K562 (cell line): Measurements from ENCODE around the gene DUSP9. TPM values are rescaled to one million over a fixed set of nuclear protein-coding genes. Genes with fewer than 3 reads are reported as not detected.

ENCODE experiments used
- ATAC-seq: fragments of 200-7000 bp; cut with Tn5 transposase; 3 replicates; pipeline ENCODE4 v1.9.1; 2020; ENCODE audit warnings: moderate library complexity
- BruUV-seq: library from RNA; stranded (reverse); fragments of 400-500 nt; replicated peaks from 2 replicates; lab custom pipeline; 2021; lab: Mats Ljungman, UMichigan
- CTCF ChIA-PET: fragments of 300-600 bp; formaldehyde crosslinking; extraction: SDS; loops from one replicate; lab custom pipeline; 2021; ENCODE audit warnings: low intra/inter-chr PET ratio; lab: Yijun Ruan, JAX
- POLR2A ChIA-PET: fragments of 300-600, 350-650 bp; sonication (Branson Sonifier 250); formaldehyde crosslinking; extraction: SDS; loops from one replicate; lab custom pipeline; 2021; ENCODE audit warnings: antibody characterized with exemption, inconsistent platforms; lab: Yijun Ruan, JAX
- DNase-seq, 4 experiments: peaks; one replicate each; pipeline versions ENCODE4 v3.0.0 to v3.0.0-alpha.2; 2011 to 2018; ENCODE audit warnings: low spot score in 3 of 4, mixed read lengths in 3 of 4; ENCODE audit errors: extremely low read depth in 1 of 4
- FAIRE-seq: peaks from 2 replicates; lab custom pipeline; 2011; peaks lifted over from hg19 to GRCh38; lab: Jason Lieb, UNC
- H2AFZ ChIP-seq: 2 replicates; pipeline ENCODE4 v1.6.0; 2011; ENCODE audit warnings: low read depth, low read length, control low read depth, inconsistent platforms
- H3K27ac ChIP-seq: fragments of 200-600 bp; 3 replicates; pipeline ENCODE4 v1.8.0; 2011; ENCODE audit warnings: low read depth, mild to moderate bottlenecking, control low read depth, inconsistent platforms, low read length, moderate library complexity, mixed read lengths; ENCODE audit errors: extremely low read depth
- H3K27me3 ChIP-seq, 2 experiments: fragments of 300-600 bp in 1 of 2; 2 replicates in 1 of 2; 3 replicates in 1 of 2; pipeline versions ENCODE4 v1.6.0 to v1.8.0; 2011; ENCODE audit warnings: inconsistent platforms in 2 of 2, low read length in 2 of 2, mild to moderate bottlenecking in 1 of 2, mixed read lengths in 1 of 2, moderate library complexity in 1 of 2; ENCODE audit not compliant: control insufficient read depth in 2 of 2, insufficient read depth in 2 of 2
- H3K36me3 ChIP-seq: fragments of 300-600 bp; 3 replicates; pipeline ENCODE4 v1.8.0; 2011; ENCODE audit warnings: mild to moderate bottlenecking, low read length, inconsistent platforms; ENCODE audit not compliant: control insufficient read depth, insufficient read depth
- H3K4me1 ChIP-seq, 2 experiments: fragments of 200-600 bp in 1 of 2; replicated peaks in 1 of 2; 2 replicates in 1 of 2; 3 replicates in 1 of 2; pipeline versions ENCODE4 v1.5.1 to v1.8.0; 2011; ENCODE audit warnings: inconsistent platforms in 2 of 2, low read length in 2 of 2, mild to moderate bottlenecking in 1 of 2, mixed read lengths in 1 of 2, moderate library complexity in 1 of 2; ENCODE audit not compliant: control insufficient read depth in 2 of 2, insufficient read depth in 2 of 2
- H3K4me2 ChIP-seq: 2 replicates; pipeline ENCODE4 v1.6.1; 2011; ENCODE audit warnings: low read length, control low read depth, inconsistent platforms, mixed read lengths; ENCODE audit not compliant: insufficient read depth
- H3K4me3 ChIP-seq: fragments of 200-600 bp; sonication (generic), shearing (Covaris generic); 2 replicates; pipeline ENCODE4 v1.5.1; 2016; ENCODE audit warnings: control low read depth, inconsistent platforms
- H3K79me2 ChIP-seq: fragments of 200-600 bp; 3 replicates; pipeline ENCODE4 v1.8.0; 2011; ENCODE audit warnings: low read length, inconsistent platforms; ENCODE audit not compliant: control insufficient read depth, insufficient read depth
- H3K9ac ChIP-seq, 2 experiments: 2 replicates each; pipeline versions ENCODE4 v1.6.0 to v1.6.1; 2011; ENCODE audit warnings: low read depth in 2 of 2, low read length in 2 of 2, control low read depth in 1 of 2, inconsistent platforms in 1 of 2, mild to moderate bottlenecking in 1 of 2, mixed read lengths in 1 of 2; ENCODE audit not compliant: insufficient read depth in 1 of 2
- H3K9me1 ChIP-seq: one replicate; pipeline ENCODE4 v1.6.0; 2011; ENCODE audit warnings: inconsistent platforms, mild to moderate bottlenecking, low read length, moderate library complexity; ENCODE audit not compliant: control insufficient read depth, insufficient read depth
- H3K9me3 ChIP-seq: replicated peaks from 2 replicates; pipeline ENCODE4 v1.5.1; 2011; ENCODE audit warnings: low read depth, low read length, inconsistent platforms; ENCODE audit not compliant: control insufficient read depth, insufficient read depth
- H4K20me1 ChIP-seq: replicated peaks from 2 replicates; pipeline ENCODE4 v1.6.1; 2011; ENCODE audit warnings: low read length, inconsistent platforms, mixed read lengths; ENCODE audit not compliant: control insufficient read depth, insufficient read depth
- AFF1 ChIP-seq, 2 experiments: fragments of 450-650 bp; IDR thresholded peaks; 2 replicates each; pipeline ENCODE4 v1.6.1; 2018; ENCODE audit warnings: mild to moderate bottlenecking in 2 of 2, low read depth in 1 of 2; ENCODE audit not compliant: partially characterized antibody in 2 of 2
- BRF1 ChIP-seq: IDR thresholded peaks from 3 replicates; pipeline ENCODE4 v1.6.1; 2011; ENCODE audit warnings: borderline replicate concordance, mild to moderate bottlenecking; ENCODE audit not compliant: insufficient read length; ENCODE audit errors: extremely low read depth
- CEBPZ ChIP-seq: fragments of 150-350 bp; IDR thresholded peaks from 2 replicates; pipeline ENCODE4 v1.6.1; 2014; ENCODE audit warnings: low read depth, mild to moderate bottlenecking, low read length, borderline replicate concordance
- DACH1 ChIP-seq: fragments of 450-650 bp; IDR thresholded peaks from 2 replicates; pipeline ENCODE4 v1.6.1; 2018; ENCODE audit not compliant: partially characterized antibody
- GABPA ChIP-seq: fragments of 200-800 bp; sonication (Bioruptor generic); conservative IDR thresholded peaks from 2 replicates; pipeline ENCODE4 v1.6.1; 2016; ENCODE audit warnings: low read depth, missing genetic modification characterization, missing compliant biosample characterization
- ILK ChIP-seq: fragments of 450-650 bp; IDR thresholded peaks from 2 replicates; pipeline ENCODE4 v1.6.1; 2016; ENCODE audit warnings: missing genetic modification characterization, low read depth, mild to moderate bottlenecking, missing compliant biosample characterization, moderate library complexity, borderline replicate concordance
- MEF2D ChIP-seq: conservative IDR thresholded peaks from 2 replicates; pipeline ENCODE4 v1.6.1; 2016; ENCODE audit warnings: low read depth, missing genetic modification characterization, missing compliant biosample characterization
- MXI1 ChIP-seq: IDR thresholded peaks from 2 replicates; pipeline ENCODE4 v1.6.1; 2011; ENCODE audit warnings: low read depth, mild to moderate bottlenecking, improper control_type of control experiment, low read length
- NCOA1 ChIP-seq: fragments of 450-650 bp; IDR thresholded peaks from 2 replicates; pipeline ENCODE4 v1.6.1; 2016; ENCODE audit warnings: low read depth
- POLR2AphosphoS5 ChIP-seq: IDR thresholded peaks from 2 replicates; pipeline ENCODE4 v1.6.1; 2011; ENCODE audit warnings: mild to moderate bottlenecking, low read depth, low read length, moderate library complexity; ENCODE audit not compliant: control insufficient read depth, insufficient read depth
- RB1 ChIP-seq: fragments of 450-650 bp; IDR thresholded peaks from 2 replicates; pipeline ENCODE4 v1.6.1; 2017; ENCODE audit warnings: low read depth, mild to moderate bottlenecking
- RNF2 ChIP-seq: sonication (generic); IDR thresholded peaks from 2 replicates; pipeline ENCODE4 v1.6.1; 2016
- SMAD3 ChIP-seq: fragments of 450-650 bp; formaldehyde crosslinking; conservative IDR thresholded peaks from 2 replicates; pipeline ENCODE4 v1.4.0; 2020; ENCODE audit warnings: mild to moderate bottlenecking
- SMARCB1 ChIP-seq: IDR thresholded peaks from 2 replicates; pipeline ENCODE4 v1.6.1; 2011; ENCODE audit warnings: improper control_type of control experiment, low read depth; ENCODE audit not compliant: insufficient read length
- TEAD1 ChIP-seq, 2 experiments: fragments of 450-650 bp in 1 of 2; sonication (generic) in 1 of 2; formaldehyde crosslinking; IDR thresholded peaks; 2 replicates each; pipeline versions ENCODE4 v1.4.0 to v1.8.0; 2020 to 2022; ENCODE audit warnings: mild to moderate bottlenecking in 2 of 2, missing genetic modification reagents in 1 of 2
- ZNF668 ChIP-seq: fragments of 250-450 bp; sonication (Bioruptor Pico); IDR thresholded peaks from 2 replicates; pipeline ENCODE4 v1.8.0; 2022; ENCODE audit warnings: mild to moderate bottlenecking, inconsistent platforms
- WGBS: fragments of 100-300 bp; shearing (Covaris generic); methylation state at CpG from one replicate; pipeline ENCODE4 v1.1.6; 2016; ENCODE audit warnings: low coverage, mixed read lengths; ENCODE audit not compliant: insufficient coverage; ENCODE audit errors: missing lambda C conversion rate; 5-methylcytosine and 5-hydroxymethylcytosine counted together
- in situ Hi-C: fragments of 300-500 bp; cut with MboI; formaldehyde crosslinking; loops from 4 replicates; pipeline ENCODE4 v1.15.0; 2018; ENCODE audit warnings: inconsistent platforms, mixed read lengths
- intact Hi-C: fragments of 100-400 bp; cut with micrococcal nuclease; formaldehyde crosslinking; loops from 2 replicates; pipeline ENCODE4 v1.14.2; 2022
- polyA plus RNA-seq, 8 experiments: library from polyadenylated mRNA; depleted of rRNA in 4 of 8; stranded (reverse) in 5 of 8; unstranded in 3 of 8; fragments of >200 nt; fragmentation: Nextera tagmentation in 2 of 8; fragmentation: Illumina TruSeq in 1 of 8; extraction: Ambion mirVana in 2 of 8; extraction: Trizol in 1 of 8; gene quantifications; 2 replicates each; pipeline versions ENCODE4 v1.2.1 to v1.2.3, GENCODE V29; 2011 to 2014; ENCODE audit warnings: inconsistent platforms in 1 of 8, missing spikeins in 1 of 8
- total RNA-seq, 7 experiments: library from RNA; depleted of rRNA in 6 of 7; stranded (reverse); fragments of >200 nt in 6 of 7; fragmentation: Illumina TruSeq in 2 of 7; extraction: Trizol in 2 of 7; gene quantifications; 2 replicates each; pipeline versions ENCODE4 v1.2.1 to v1.2.3, GENCODE V29; 2011 to 2021; ENCODE audit warnings: low replicate concordance in 1 of 7

Gene DUSP9
- total and polyA plus RNA-seq, 9 of the 15 experiments (the other 6 are each of a cell fraction or from before 2014, with no cell fraction given) = 0.11 to 14.1 (median 5.5) TPM

GRCh38 chrX:153632595-153632946 lies 14.4 kb upstream of the DUSP9 start:
- H3K27me3 ChIP-seq = peaks cover 11 to 85% of the 10 kb centered on the region in 2 experiments; a peak in 4 of 5 replicates
- no peak overlapping the region for H3K9ac ChIP-seq
- no TSS peak for BruUV-seq
- H3K9me3 ChIP-seq = no peaks in the 10 kb centered on the region
- no peaks in the 10 kb centered on the region for H3K79me2 ChIP-seq
- H3K36me3 ChIP-seq = no peaks in the 10 kb centered on the region
- DNase-seq = no peak
- intact Hi-C loops = no loop called here
- H3K9me1 ChIP-seq = no peaks in the 10 kb centered on the region
- H4K20me1 ChIP-seq = no peaks in the 10 kb centered on the region
- H3K4me1 ChIP-seq = peaks cover 0 to 12% of the 10 kb centered on the region in 2 experiments; a peak in 2 of 5 replicates
- H3K4me2 ChIP-seq = no peak overlapping the region
- ChIA-PET POLR2A (interaction anchor here (0.6 kb wide), 2 partner anchors 16 to 899 kb away, joined by 3 read pairs; no protein-coding TSS in a partner anchor), CTCF (no interaction called here)
- no peak for ATAC-seq
- WGBS = 12% methylated on average over 3 of the region's 7 CpGs
- no peak for FAIRE-seq
- H3K27ac ChIP-seq = no peak overlapping the region
- no peak overlapping the region for H2AFZ ChIP-seq
- in situ Hi-C loops = no loop called here
- H3K4me3 ChIP-seq = no peak overlapping the region
- TF ChIP-seq ZNF668 (no peak), AFF1 (IDR thresholded peaks at IDR 0.05; ENCODE audit: low read depth in 1 of 2, partially characterized antibody in 2 of 2) (no peak), BRF1 (no peak), CEBPZ (no peak), MEF2D (no peak), ILK (tag) (no peak), RB1 (no peak), POLR2AphosphoS5 (no peak), DACH1 (no peak), GABPA (tag) (no peak), SMAD3 (no peak), SMARCB1 (no peak), TEAD1 (CRISPR knock-in tag; IDR thresholded peaks at IDR 0.05) (no peak), MXI1 (no peak), NCOA1 (no peak), RNF2 (no peak)
